Calu3 (cell line): ENCODE measurements around the gene FBXO44. TPM values are rescaled to one million over a fixed set of nuclear protein-coding genes. Genes with fewer than 3 reads are reported as not detected.

Source experiments
- BruUV-seq: library from RNA; stranded (reverse); fragments of 400-500 nt; replicated peaks from 2 replicates; lab custom pipeline; 2021; lab: Mats Ljungman, UMichigan
- CTCF ChIA-PET: fragments of 300-600 bp; sonication (Branson Sonifier 250); formaldehyde crosslinking; loops from one replicate; lab custom pipeline; 2022; ENCODE audit warnings: antibody characterized with exemption; lab: Charles Lee
- DNase-seq: peaks from one replicate; pipeline ENCODE4 v3.0.0; 2022
- H3K27ac Mint-ChIP-seq: one replicate; pipeline ENCODE4 v1.8.0; 2022; ENCODE audit warnings: mixed read lengths; ENCODE audit not compliant: unreplicated experiment
- H3K27me3 Mint-ChIP-seq: one replicate; pipeline ENCODE4 v1.8.0; 2022; ENCODE audit warnings: mixed read lengths; ENCODE audit not compliant: unreplicated experiment
- H3K36me3 Mint-ChIP-seq: one replicate; pipeline ENCODE4 v1.8.0; 2022; ENCODE audit warnings: mild to moderate bottlenecking, moderate library complexity, mixed read lengths; ENCODE audit not compliant: insufficient read depth, unreplicated experiment
- H3K4me1 Mint-ChIP-seq: one replicate; pipeline ENCODE4 v1.8.0; 2022; ENCODE audit warnings: mild to moderate bottlenecking, low read depth, mixed read lengths; ENCODE audit not compliant: unreplicated experiment
- H3K4me3 Mint-ChIP-seq: one replicate; pipeline ENCODE4 v1.8.0; 2022; ENCODE audit warnings: mild to moderate bottlenecking, low read depth, moderate library complexity, mixed read lengths; ENCODE audit not compliant: unreplicated experiment
- H3K9me3 Mint-ChIP-seq: one replicate; pipeline ENCODE4 v1.8.0; 2022; ENCODE audit warnings: low read depth, mixed read lengths; ENCODE audit not compliant: unreplicated experiment
- intact Hi-C: fragments of 100-400 bp; cut with micrococcal nuclease; formaldehyde crosslinking; loops from one replicate; pipeline ENCODE4 v1.10.0; 2022; ENCODE audit not compliant: unreplicated experiment
- total RNA-seq: library from RNA; stranded (reverse); gene quantifications from 2 replicates; pipeline ENCODE4 v1.2.3, GENCODE V29; 2022
- TF ChIP-seq, protein P1 (sequence below): fragments of 200-600 bp; IDR thresholded peaks from one replicate; pipeline ENCODE4 v1.8.0; 2022; ENCODE audit warnings: antibody characterized with exemption; ENCODE audit not compliant: unreplicated experiment

FBXO44 gene
- total RNA-seq, 1 experiment from 2014 or later: 9.8 TPM

DNA sequence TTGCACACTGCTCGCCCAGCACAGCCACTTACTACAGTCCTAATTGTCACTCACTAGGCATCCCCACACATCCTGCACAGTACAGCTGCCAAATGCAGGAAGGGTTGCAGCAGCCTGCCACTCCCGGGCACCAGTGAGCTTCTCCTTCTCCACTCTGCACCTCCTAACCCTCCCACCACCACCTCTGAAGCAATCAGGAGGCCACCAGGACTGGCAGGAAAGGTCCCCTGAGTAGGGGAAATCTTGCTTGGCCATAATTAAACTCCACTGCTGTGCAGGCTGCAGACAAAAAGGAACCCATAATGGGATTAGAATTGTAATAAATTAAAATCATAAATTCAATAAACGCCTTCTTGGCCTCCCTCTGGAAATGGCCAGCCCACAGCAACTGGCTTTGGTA, 32.3 kb upstream of the FBXO44 start:
- H3K27me3 Mint-ChIP-seq: peaks cover 82% of the 10 kb centered on the region
- BruUV-seq: no TSS peak
- TF ChIP-seq, protein P1, sequence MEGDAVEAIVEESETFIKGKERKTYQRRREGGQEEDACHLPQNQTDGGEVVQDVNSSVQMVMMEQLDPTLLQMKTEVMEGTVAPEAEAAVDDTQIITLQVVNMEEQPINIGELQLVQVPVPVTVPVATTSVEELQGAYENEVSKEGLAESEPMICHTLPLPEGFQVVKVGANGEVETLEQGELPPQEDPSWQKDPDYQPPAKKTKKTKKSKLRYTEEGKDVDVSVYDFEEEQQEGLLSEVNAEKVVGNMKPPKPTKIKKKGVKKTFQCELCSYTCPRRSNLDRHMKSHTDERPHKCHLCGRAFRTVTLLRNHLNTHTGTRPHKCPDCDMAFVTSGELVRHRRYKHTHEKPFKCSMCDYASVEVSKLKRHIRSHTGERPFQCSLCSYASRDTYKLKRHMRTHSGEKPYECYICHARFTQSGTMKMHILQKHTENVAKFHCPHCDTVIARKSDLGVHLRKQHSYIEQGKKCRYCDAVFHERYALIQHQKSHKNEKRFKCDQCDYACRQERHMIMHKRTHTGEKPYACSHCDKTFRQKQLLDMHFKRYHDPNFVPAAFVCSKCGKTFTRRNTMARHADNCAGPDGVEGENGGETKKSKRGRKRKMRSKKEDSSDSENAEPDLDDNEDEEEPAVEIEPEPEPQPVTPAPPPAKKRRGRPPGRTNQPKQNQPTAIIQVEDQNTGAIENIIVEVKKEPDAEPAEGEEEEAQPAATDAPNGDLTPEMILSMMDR: no peak
- no peak for DNase-seq
- H3K9me3 Mint-ChIP-seq: no peaks in the 10 kb centered on the region
- H3K4me3 Mint-ChIP-seq: no peak overlapping the region
- intact Hi-C loops: no loop called here
- H3K36me3 Mint-ChIP-seq: no peaks in the 10 kb centered on the region
- CTCF ChIA-PET: interaction anchor here (0.5 kb wide), 1 partner anchor 13 kb away, joined by 3 read pairs; no protein-coding TSS in a partner anchor
- no peak overlapping the region for H3K27ac Mint-ChIP-seq
- H3K4me1 Mint-ChIP-seq: no peaks in the 10 kb centered on the region

DNA sequence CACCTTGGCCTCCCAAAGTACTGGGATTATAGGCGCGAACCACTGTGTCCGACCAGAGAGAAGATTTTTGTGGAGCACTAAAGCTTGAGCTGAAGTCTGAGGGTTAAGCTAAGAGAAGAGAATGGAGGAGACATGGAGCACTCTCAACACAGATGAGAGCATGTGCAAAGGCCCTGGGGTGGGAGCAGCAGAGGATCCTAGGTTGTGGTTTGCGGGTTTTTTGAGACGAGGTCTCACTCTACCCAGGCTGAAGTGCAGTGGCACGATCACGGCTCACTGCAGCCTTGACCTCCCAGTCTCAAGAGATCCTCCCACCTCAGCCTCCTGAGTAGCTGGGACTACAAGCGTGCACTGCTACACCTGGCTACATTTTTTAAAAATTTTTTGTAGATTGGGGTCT, 31.0 kb upstream of the FBXO44 start:
- Mint-ChIP-seq H3K4me1 (no peaks in the 10 kb centered on the region), H3K27me3 (peaks cover 87% of the 10 kb centered on the region), H3K27ac (no peak overlapping the region), H3K36me3 (no peaks in the 10 kb centered on the region), H3K9me3 (no peaks in the 10 kb centered on the region), H3K4me3 (no peak overlapping the region)
- TF ChIP-seq, protein P1: no peak
- intact Hi-C loops: no loop called here
- DNase-seq: no peak
- BruUV-seq: no TSS peak
- CTCF ChIA-PET: no interaction called here

DNA sequence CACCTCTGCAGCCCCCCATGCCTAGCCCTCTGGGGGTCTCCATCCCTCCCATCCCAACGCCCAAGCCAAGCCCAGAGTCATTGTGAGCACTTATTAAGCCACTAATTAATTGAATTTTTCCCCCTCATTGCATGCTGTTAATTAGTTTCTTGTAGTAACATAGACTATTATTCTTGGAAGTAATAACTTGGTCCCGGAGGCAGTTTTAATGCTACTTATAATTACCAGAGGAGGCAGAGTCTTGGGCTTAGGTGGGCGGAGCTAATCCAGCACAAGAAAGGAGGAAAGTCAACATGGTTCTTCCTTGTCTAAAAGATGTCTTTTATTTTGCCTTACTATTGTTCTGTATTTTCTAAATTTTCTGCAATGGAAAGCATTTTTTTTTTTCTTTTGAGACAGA, 28.1 kb upstream of the FBXO44 start:
- H3K4me1 Mint-ChIP-seq: no peaks in the 10 kb centered on the region
- CTCF ChIA-PET: no interaction called here
- no peaks in the 10 kb centered on the region for H3K9me3 Mint-ChIP-seq
- TF ChIP-seq, protein P1: no peak
- no peak overlapping the region for H3K4me3 Mint-ChIP-seq
- no peak overlapping the region for H3K27ac Mint-ChIP-seq
- BruUV-seq: no TSS peak
- intact Hi-C loops: no loop called here
- DNase-seq: no peak
- H3K27me3 Mint-ChIP-seq: peaks cover 97% of the 10 kb centered on the region
- H3K36me3 Mint-ChIP-seq: no peaks in the 10 kb centered on the region

DNA sequence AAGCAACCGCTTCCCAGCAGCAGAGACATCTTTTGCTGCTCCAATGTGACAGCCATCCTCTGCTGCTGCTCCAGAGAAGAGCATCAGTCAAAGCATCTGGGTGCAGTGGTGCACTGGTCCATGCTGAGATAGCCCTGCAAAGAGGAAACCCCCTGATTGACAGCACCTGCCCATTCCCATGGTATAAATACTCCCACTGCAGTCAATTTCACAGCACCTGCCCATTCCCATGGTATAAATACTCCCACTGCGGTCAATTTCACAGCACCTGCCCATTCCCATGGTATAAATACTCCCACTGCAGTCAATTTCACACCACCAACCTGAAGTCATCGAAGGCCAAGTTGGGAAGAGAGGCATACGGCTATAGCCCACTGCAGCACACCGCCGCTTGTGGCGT, 25.9 kb upstream of the FBXO44 start:
- Mint-ChIP-seq H3K27ac (no peak overlapping the region), H3K4me3 (no peak overlapping the region), H3K27me3 (peaks cover 87% of the 10 kb centered on the region), H3K36me3 (no peaks in the 10 kb centered on the region), H3K4me1 (no peaks in the 10 kb centered on the region), H3K9me3 (no peaks in the 10 kb centered on the region)
- intact Hi-C loops: no loop called here
- CTCF ChIA-PET: no interaction called here
- TF ChIP-seq, protein P1: no peak
- BruUV-seq: no TSS peak
- no peak for DNase-seq
